ENCODE results near the gene AHCYL2. TPM values are rescaled to one million over a fixed set of nuclear protein-coding genes. Genes with fewer than 3 reads are reported as not detected.
"Not testable (repeated sequence)": the region's sequence is repeated elsewhere in the genome, so short reads cannot be mapped to it uniquely, and the experiment has no call there.

AHCYL2 gene
- total RNA-seq, 1 experiment from 2014 or later = 17.0 TPM

DNA sequence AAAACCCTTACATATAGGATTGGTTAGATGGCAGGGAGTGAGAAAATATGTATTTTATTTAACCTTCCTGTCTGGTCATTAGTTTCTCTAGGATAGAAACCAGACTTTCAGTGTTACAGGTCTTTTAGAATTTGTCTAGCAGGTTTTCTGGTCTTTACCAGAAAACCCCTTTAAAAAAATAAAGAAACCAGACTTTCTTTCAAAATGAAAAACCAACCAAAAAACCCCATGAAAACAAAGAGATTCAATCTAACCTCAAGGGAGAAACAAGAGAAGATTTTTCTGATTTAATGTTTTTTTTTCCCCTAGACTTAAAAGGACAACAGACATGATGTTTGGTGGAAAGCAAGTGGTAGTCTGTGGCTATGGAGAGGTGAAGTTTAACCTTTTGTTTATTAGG is 180.7 kb downstream of the AHCYL2 start:
- peaks cover 7 to 15% of the 10 kb centered on the region in 2 experiments for H3K4me1 ChIP-seq (ENCODE audit: control insufficient read depth in 1 of 2, insufficient read depth in 2 of 2, low read length in 2 of 2)
- no peaks in the 10 kb centered on the region for H3K36me3 ChIP-seq (ENCODE audit: control insufficient read depth in 1 of 2, insufficient read depth in 2 of 2, low read length in 2 of 2)
- DNase-seq (ENCODE audit: low read depth, low spot score) = no peak
- no peak for ATAC-seq
- no peaks in the 10 kb centered on the region for H4K20me1 ChIP-seq (ENCODE audit: insufficient read depth)
- H3K4me3 ChIP-seq (replicated peaks in 1 of 2; ENCODE audit: low read depth in 1 of 2, low read length in 2 of 2) = no peak overlapping the region
- H3K79me2 ChIP-seq (ENCODE audit: insufficient read depth, low read length) = no peaks in the 10 kb centered on the region
- ChIA-PET POLR2A (no interaction called here), RAD21 (ENCODE audit: low non-redundant PET in 1 of 2, low total read pairs in 2 of 2, uncharacterized antibody in 2 of 2, unreplicated experiment in 2 of 2) (no interaction called here), CTCF (no interaction called here)
- H3K27ac ChIP-seq (ENCODE audit: low read depth, low read length) = no peak overlapping the region
- TF ChIP-seq MAX (IDR thresholded peaks at IDR 0.05) (no peak), POLR2AphosphoS5 (IDR thresholded peaks at IDR 0.05; ENCODE audit: low read depth, low read length) (no peak), FOSL1 (IDR thresholded peaks at IDR 0.05; ENCODE audit: low read depth) (no peak), SRF (IDR thresholded peaks at IDR 0.05; ENCODE audit: low read depth) (no peak), CTCF (IDR thresholded peaks at IDR 0.05 in 2 of 3, conservative IDR thresholded peaks at IDR 0.05 in 1 of 3; ENCODE audit: borderline replicate concordance in 1 of 3, insufficient read depth in 1 of 3, low read depth in 2 of 3, low read length in 2 of 3) (no peak), CBX3 (IDR thresholded peaks at IDR 0.05; ENCODE audit: low read depth) (no peak), RAD21 (IDR thresholded peaks at IDR 0.05; ENCODE audit: low read depth) (no peak), EGR1 (IDR thresholded peaks at IDR 0.05; ENCODE audit: low read depth) (no peak), ZNF274 (IDR thresholded peaks at IDR 0.05; ENCODE audit: low read depth, low read length) (no peak)
- TF ChIP-seq, protein P1, sequence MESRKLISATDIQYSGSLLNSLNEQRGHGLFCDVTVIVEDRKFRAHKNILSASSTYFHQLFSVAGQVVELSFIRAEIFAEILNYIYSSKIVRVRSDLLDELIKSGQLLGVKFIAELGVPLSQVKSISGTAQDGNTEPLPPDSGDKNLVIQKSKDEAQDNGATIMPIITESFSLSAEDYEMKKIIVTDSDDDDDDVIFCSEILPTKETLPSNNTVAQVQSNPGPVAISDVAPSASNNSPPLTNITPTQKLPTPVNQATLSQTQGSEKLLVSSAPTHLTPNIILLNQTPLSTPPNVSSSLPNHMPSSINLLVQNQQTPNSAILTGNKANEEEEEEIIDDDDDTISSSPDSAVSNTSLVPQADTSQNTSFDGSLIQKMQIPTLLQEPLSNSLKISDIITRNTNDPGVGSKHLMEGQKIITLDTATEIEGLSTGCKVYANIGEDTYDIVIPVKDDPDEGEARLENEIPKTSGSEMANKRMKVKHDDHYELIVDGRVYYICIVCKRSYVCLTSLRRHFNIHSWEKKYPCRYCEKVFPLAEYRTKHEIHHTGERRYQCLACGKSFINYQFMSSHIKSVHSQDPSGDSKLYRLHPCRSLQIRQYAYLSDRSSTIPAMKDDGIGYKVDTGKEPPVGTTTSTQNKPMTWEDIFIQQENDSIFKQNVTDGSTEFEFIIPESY (IDR thresholded peaks at IDR 0.05; ENCODE audit: extremely low read depth, insufficient replicate concordance, low read length) = no peak
- intact Hi-C loops (cut with micrococcal nuclease) = no loop called here
- no peaks in the 10 kb centered on the region for H3K9me2 ChIP-seq (ENCODE audit: insufficient read depth)
- no TSS peak for BruUV-seq (replicated peaks)
- no peaks in the 10 kb centered on the region for H3K9me3 ChIP-seq (ENCODE audit: control insufficient read depth in 1 of 2, insufficient read depth in 1 of 2, low read depth in 1 of 2, low read length in 2 of 2)
- H3K27me3 ChIP-seq (ENCODE audit: insufficient read depth, low read length) = no peaks in the 10 kb centered on the region
- no peak overlapping the region for H3K4me2 ChIP-seq (ENCODE audit: low read length)
- no peak overlapping the region for H2AFZ ChIP-seq (ENCODE audit: low read depth, low read length, poor library complexity, severe bottlenecking)
- H3K9ac ChIP-seq (ENCODE audit: low read length) = no peak overlapping the region

DNA sequence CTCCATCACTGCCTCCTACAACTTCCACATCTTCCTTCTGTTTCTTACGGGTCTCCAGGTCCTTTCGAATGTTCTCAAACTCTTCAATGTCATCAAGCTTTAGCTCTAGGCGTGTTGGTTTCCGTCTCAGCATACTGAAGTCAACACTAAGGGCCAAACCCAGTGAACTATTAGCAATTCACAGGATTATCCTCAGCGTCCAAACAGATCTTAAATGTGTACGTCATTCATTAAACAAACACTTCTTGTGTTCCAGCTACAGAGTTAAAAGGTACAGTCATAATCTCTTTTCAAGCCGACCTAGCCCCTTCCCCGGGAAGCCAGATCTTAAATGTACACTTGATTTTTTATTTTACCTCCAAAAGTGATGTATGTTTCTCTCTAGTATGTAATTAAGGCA is 185.4 kb downstream of the AHCYL2 start:
- CTCF ChIA-PET; intact Hi-C loops (cut with micrococcal nuclease): not testable (repeated sequence)

More for the DNA sequence above, 185.4 kb downstream of the AHCYL2 start:
- DNase-seq (ENCODE audit: low read depth, low spot score); H3K79me2 ChIP-seq (ENCODE audit: insufficient read depth, low read length); H2AFZ ChIP-seq (ENCODE audit: low read depth, low read length, poor library complexity, severe bottlenecking); H3K36me3 ChIP-seq (ENCODE audit: control insufficient read depth in 1 of 2, insufficient read depth in 2 of 2, low read length in 2 of 2); H3K9me2 ChIP-seq (ENCODE audit: insufficient read depth); RAD21 ChIA-PET (ENCODE audit: low non-redundant PET in 1 of 2, low total read pairs in 2 of 2, uncharacterized antibody in 2 of 2, unreplicated experiment in 2 of 2); H3K27ac ChIP-seq (ENCODE audit: low read depth, low read length); H4K20me1 ChIP-seq (ENCODE audit: insufficient read depth); POLR2A ChIA-PET; ATAC-seq; H3K27me3 ChIP-seq (ENCODE audit: insufficient read depth, low read length); H3K4me1 ChIP-seq (ENCODE audit: control insufficient read depth in 1 of 2, insufficient read depth in 2 of 2, low read length in 2 of 2); BruUV-seq (replicated peaks); H3K4me3 ChIP-seq (replicated peaks in 1 of 2; ENCODE audit: low read depth in 1 of 2, low read length in 2 of 2); H3K9me3 ChIP-seq (ENCODE audit: control insufficient read depth in 1 of 2, insufficient read depth in 1 of 2, low read depth in 1 of 2, low read length in 2 of 2); H3K4me2 ChIP-seq (ENCODE audit: low read length); H3K9ac ChIP-seq (ENCODE audit: low read length): not testable (repeated sequence)

Measured in HCT116 (cell line).